Upper lobe of right lung (tissue), 1 donor: ENCODE measurements around the gene TMEM101. TPM values are rescaled to one million over a fixed set of nuclear protein-coding genes. Genes with fewer than 3 reads are reported as not detected.
"Not testable (repeated sequence)": the region's sequence is repeated elsewhere in the genome, so short reads cannot be mapped to it uniquely, and the experiment has no call there.

Experiments used
- ATAC-seq: fragments of 200-7000 bp; cut with Tn5 transposase; one replicate; pipeline ENCODE4 v1.9.1; 2020; ENCODE audit warnings: mild to moderate bottlenecking, moderate library complexity
- DNase-seq: peaks from one replicate; pipeline ENCODE4 v3.0.0-alpha.2; 2020
- H3K27ac ChIP-seq: fragments of 200-600 bp; one replicate; pipeline ENCODE4 v1.8.0; 2022
- H3K27me3 ChIP-seq: fragments of 200-600 bp; one replicate; pipeline ENCODE4 v1.8.0; 2022; ENCODE audit warnings: mild to moderate bottlenecking
- H3K36me3 ChIP-seq: fragments of 200-600 bp; one replicate; pipeline ENCODE4 v1.8.0; 2022
- H3K4me1 ChIP-seq: fragments of 200-600 bp; one replicate; pipeline ENCODE4 v1.8.0; 2022
- H3K4me3 ChIP-seq: fragments of 200-600 bp; one replicate; pipeline ENCODE4 v1.8.0; 2022; ENCODE audit warnings: mild to moderate bottlenecking
- H3K9me3 ChIP-seq: fragments of 200-600 bp; one replicate; pipeline ENCODE4 v1.8.0; 2022
- intact Hi-C: fragments of 100-400 bp; cut with DNase I; formaldehyde crosslinking; loops from one replicate; pipeline ENCODE4 v1.11.0; 2022
- total RNA-seq: library from RNA; stranded (reverse); fragmentation: NEBNext Ultra II Directional; extraction: Animal tissue kit (Norgen Biotek cat#: 25700); gene quantifications from one replicate; pipeline ENCODE4 v1.2.1, GENCODE V29; 2021
- TF ChIP-seq, protein P1 (sequence below): fragments of 200-600 bp; IDR thresholded peaks from one replicate; pipeline ENCODE4 v1.8.0; 2022; ENCODE audit warnings: antibody characterized with exemption
- donor health status: DM: no; HTN: yes; CAD: no; lungs with severe emphysema.

TMEM101 gene
- total RNA-seq, 1 donor from 2014 or later = 27.4 TPM

DNA sequence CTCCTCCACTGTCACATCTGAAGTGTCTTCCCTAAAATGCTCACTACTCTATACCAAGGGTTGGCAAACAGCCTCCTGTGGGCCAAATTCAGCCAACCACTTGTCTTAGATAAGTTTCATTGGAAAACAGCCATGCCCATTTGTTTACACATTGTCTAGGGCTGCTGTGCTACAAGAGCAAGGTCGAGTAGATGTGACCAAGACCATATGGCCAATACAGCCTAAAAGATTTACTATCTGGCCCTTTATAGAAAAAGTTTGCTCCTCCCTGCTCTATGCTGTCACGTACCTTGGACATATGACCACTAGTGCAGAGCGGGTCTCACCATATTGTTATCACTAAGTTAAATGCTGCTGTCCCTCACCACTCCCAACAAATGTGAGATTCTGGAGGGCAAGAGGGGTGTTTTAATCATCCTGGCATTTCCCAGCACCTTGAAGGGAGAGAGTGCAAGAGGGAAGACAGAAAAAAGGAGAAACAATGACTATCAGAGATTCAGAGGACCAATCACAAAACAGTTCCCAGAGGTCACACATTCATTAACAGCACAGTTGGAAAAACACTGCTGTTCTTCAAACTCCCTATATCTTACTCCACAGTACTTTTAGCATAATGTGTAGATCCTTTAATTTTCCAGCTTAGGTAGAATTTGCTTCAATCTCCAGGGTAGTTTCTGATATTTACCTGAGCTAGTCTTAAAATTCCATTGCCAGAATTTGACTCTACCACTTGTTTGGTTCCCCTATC, 38.5 kb upstream of the TMEM101 start:
- TF ChIP-seq, protein P1, sequence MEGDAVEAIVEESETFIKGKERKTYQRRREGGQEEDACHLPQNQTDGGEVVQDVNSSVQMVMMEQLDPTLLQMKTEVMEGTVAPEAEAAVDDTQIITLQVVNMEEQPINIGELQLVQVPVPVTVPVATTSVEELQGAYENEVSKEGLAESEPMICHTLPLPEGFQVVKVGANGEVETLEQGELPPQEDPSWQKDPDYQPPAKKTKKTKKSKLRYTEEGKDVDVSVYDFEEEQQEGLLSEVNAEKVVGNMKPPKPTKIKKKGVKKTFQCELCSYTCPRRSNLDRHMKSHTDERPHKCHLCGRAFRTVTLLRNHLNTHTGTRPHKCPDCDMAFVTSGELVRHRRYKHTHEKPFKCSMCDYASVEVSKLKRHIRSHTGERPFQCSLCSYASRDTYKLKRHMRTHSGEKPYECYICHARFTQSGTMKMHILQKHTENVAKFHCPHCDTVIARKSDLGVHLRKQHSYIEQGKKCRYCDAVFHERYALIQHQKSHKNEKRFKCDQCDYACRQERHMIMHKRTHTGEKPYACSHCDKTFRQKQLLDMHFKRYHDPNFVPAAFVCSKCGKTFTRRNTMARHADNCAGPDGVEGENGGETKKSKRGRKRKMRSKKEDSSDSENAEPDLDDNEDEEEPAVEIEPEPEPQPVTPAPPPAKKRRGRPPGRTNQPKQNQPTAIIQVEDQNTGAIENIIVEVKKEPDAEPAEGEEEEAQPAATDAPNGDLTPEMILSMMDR = no peak
- H3K9me3 ChIP-seq = no peaks in the 10 kb centered on the region
- H3K27me3 ChIP-seq = no peaks in the 10 kb centered on the region
- no peak overlapping the region for H3K27ac ChIP-seq
- no peaks in the 10 kb centered on the region for H3K4me1 ChIP-seq
- peak; percentile 35 for ATAC-seq
- DNase-seq = no peak
- intact Hi-C loops = no loop called here
- H3K36me3 ChIP-seq = peaks cover 65% of the 10 kb centered on the region
- no peak overlapping the region for H3K4me3 ChIP-seq

DNA sequence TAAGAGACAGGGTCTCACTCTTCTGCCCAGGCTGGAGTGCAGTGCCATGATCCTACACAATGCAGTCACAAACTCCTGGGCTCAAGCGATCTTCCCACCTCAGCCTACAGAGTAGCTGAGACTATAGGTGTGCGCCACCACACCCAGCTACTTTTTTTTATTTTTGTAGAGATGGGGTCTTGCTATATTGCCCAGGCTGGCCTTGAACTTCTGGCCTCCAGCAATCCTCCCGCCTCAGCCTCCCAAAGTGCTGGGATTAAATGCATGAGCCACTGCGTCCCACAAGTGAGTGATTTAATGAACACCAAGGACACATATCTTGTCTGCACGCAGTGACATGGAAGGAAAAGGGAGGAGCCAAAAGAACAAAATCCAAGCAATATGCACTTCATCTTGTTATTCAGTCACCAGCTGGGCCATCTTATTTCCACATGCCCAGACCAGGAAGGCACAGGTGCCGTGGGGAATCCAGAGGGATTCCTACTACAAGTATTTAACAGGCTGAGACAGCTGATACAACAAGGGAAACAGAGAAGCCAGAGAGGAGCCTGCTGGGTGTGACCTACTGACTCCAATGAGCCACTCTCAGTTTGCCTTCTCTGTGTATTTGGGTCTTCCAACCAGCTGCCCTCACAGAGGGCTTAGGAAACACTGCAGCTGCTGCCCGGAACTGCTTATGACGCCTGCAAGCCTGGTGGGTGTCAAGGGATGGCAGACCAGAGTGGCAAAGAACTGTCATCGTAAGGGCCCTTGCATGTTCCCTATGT, 34.7 kb upstream of the TMEM101 start:
- Histone ChIP-seq H3K27me3 (no peaks in the 10 kb centered on the region), H3K27ac (no peak overlapping the region), H3K36me3 (peaks cover 50% of the 10 kb centered on the region), H3K9me3 (no peaks in the 10 kb centered on the region), H3K4me3 (no peak overlapping the region), H3K4me1 (peaks cover 4% of the 10 kb centered on the region)
- TF ChIP-seq, protein P1 = no peak
- DNase-seq (no peak), ATAC-seq (no peak)
- intact Hi-C loops = no loop called here

DNA sequence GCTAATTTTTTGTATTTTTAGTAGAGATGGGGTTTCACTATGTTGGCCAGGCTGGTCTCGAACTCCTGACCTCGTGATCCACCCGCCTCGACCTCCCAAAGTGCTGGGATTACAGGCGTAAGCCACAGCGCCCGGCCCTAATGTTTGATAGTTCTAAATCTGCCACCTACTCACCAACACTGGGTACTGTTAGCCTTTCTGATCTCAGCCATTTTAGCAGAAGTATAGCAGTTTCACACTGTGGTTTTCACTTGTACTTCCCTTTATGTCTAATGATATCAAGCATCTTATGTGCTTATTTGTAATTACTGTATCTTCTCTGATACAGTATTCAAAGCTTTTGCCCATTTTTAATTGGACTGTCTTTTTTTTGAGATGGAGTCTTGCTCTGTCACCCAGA, 32.1 kb upstream of the TMEM101 start:
- H3K9me3 ChIP-seq, ATAC-seq, H3K4me3 ChIP-seq, intact Hi-C loops, DNase-seq, H3K27ac ChIP-seq, H3K27me3 ChIP-seq: not testable (repeated sequence)
- Histone ChIP-seq H3K36me3 (peaks cover 36% of the 10 kb centered on the region), H3K4me1 (peaks cover 23% of the 10 kb centered on the region)

DNA sequence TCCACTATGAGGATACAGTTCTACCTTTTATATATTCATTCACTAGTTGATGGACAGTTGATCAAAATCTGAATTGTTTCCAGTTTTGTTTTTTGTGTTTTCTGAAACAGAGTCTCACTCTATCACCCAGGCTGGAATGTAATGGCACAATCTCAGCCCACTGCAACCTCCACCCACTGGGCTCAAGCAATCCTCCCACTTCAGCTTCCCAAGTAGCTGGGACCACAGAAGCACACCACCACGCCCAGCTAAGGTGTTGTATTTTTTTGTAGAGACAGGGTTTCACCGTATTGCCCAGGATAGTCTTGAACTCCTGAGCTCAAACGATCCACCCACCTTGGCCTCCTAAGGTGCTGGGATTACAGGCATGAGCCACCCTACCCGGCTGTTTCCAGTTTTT, 30.7 kb upstream of the TMEM101 start:
- DNase-seq (no peak), ATAC-seq (no peak)
- TF ChIP-seq, protein P1 = no peak
- intact Hi-C loops = no loop called here
- Histone ChIP-seq H3K27ac (no peak overlapping the region), H3K36me3 (peaks cover 22% of the 10 kb centered on the region), H3K9me3 (no peaks in the 10 kb centered on the region), H3K4me1 (peaks cover 28% of the 10 kb centered on the region), H3K27me3 (no peaks in the 10 kb centered on the region), H3K4me3 (no peak overlapping the region)

DNA sequence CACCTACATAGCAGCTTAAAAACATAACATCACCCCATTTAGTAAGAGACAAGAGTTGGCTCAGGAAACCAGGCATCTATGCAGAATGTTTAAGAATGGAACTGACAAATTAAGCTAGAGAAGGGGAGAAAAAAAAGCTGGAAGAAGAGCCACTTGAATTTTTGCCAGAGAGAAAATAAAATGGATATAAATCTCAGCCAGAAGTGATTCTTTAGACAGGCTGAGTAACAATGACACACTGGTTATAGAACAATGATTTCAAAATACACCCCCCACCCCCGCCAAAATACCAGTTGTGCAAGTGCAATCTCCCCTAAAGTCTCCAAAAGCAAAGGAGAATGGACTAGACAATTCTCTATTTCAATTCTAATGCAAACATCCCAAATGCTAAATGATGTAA, 29.3 kb upstream of the TMEM101 start:
- H3K4me3 ChIP-seq = no peak overlapping the region
- H3K36me3 ChIP-seq = peaks cover 12% of the 10 kb centered on the region
- peaks cover 36% of the 10 kb centered on the region for H3K4me1 ChIP-seq
- no peaks in the 10 kb centered on the region for H3K9me3 ChIP-seq
- intact Hi-C loops = no loop called here
- DNase-seq (no peak), ATAC-seq (no peak)
- TF ChIP-seq, protein P1 = no peak
- H3K27ac ChIP-seq = no peak overlapping the region
- H3K27me3 ChIP-seq = no peaks in the 10 kb centered on the region

DNA sequence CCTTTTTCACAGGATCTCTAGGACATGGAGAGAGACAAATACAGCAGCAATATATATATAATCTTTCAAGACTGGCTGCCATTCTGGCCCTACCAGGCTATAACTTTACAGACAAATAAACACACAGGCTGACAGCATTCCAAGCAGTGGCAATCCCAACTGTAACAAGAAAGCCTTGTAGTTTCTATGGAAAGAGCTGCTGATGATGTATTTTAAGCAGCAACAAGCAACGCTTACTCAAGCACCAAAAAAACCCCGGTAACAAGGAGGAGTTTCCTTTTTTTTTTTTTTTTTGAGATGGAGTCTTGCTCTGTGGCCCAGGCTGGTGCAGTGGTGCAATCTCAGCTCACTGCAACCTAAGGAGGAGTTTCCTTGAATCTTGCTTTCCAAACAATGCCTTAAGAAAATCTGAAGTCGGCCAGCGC, 28.5 kb upstream of the TMEM101 start:
- H3K36me3 ChIP-seq = peaks cover 13% of the 10 kb centered on the region
- intact Hi-C loops = no loop called here
- H3K4me1 ChIP-seq = peaks cover 36% of the 10 kb centered on the region
- TF ChIP-seq, protein P1 = no peak
- H3K27ac ChIP-seq = no peak overlapping the region
- no peak for DNase-seq
- no peaks in the 10 kb centered on the region for H3K9me3 ChIP-seq
- H3K27me3 ChIP-seq = no peaks in the 10 kb centered on the region
- no peak overlapping the region for H3K4me3 ChIP-seq
- peak; percentile 59 for ATAC-seq
